ENCODE data around the gene PDS5B. TPM values are rescaled to one million over a fixed set of nuclear protein-coding genes. Genes with fewer than 3 reads are reported as not detected.

Gene PDS5B
- total RNA-seq, 1 donor from 2014 or later, result 49.6 TPM

DNA sequence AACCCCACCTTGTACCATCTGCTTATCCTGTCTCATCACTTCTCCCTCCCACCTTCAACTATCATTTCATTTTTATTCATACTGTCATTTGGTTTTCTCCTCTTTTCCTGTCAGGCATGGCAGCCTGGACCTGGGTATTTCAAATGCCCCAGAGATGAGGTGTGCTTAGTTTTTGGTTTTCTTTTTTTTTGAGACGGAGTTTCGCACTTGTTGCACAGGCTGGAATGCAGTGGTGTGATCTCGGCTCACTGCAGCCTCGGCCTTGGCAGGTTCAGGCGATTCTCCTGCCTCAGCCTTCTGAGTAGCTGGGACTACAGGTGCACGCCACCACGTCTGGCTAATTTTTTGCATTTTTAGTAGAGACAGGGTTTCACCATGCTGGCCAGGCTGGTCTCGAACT lies 5.8 kb downstream of the PDS5B start:
- no peak for DNase-seq
- intact Hi-C loops (cut with DNase I), result loop anchor here (10.0 kb wide), 1 partner anchor 53 kb away; no protein-coding TSS in a partner anchor
- no peak overlapping the region for H3K4me3 ChIP-seq
- no peak for ATAC-seq
- H3K27ac ChIP-seq, result no peak overlapping the region
- H3K9me3 ChIP-seq, result no peaks in the 10 kb centered on the region
- H3K36me3 ChIP-seq, result no peaks in the 10 kb centered on the region
- peaks cover 20% of the 10 kb centered on the region for H3K4me1 ChIP-seq
- TF ChIP-seq, protein P1, sequence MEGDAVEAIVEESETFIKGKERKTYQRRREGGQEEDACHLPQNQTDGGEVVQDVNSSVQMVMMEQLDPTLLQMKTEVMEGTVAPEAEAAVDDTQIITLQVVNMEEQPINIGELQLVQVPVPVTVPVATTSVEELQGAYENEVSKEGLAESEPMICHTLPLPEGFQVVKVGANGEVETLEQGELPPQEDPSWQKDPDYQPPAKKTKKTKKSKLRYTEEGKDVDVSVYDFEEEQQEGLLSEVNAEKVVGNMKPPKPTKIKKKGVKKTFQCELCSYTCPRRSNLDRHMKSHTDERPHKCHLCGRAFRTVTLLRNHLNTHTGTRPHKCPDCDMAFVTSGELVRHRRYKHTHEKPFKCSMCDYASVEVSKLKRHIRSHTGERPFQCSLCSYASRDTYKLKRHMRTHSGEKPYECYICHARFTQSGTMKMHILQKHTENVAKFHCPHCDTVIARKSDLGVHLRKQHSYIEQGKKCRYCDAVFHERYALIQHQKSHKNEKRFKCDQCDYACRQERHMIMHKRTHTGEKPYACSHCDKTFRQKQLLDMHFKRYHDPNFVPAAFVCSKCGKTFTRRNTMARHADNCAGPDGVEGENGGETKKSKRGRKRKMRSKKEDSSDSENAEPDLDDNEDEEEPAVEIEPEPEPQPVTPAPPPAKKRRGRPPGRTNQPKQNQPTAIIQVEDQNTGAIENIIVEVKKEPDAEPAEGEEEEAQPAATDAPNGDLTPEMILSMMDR (IDR thresholded peaks at IDR 0.05), result no peak
- H3K27me3 ChIP-seq, result no peaks in the 10 kb centered on the region

DNA sequence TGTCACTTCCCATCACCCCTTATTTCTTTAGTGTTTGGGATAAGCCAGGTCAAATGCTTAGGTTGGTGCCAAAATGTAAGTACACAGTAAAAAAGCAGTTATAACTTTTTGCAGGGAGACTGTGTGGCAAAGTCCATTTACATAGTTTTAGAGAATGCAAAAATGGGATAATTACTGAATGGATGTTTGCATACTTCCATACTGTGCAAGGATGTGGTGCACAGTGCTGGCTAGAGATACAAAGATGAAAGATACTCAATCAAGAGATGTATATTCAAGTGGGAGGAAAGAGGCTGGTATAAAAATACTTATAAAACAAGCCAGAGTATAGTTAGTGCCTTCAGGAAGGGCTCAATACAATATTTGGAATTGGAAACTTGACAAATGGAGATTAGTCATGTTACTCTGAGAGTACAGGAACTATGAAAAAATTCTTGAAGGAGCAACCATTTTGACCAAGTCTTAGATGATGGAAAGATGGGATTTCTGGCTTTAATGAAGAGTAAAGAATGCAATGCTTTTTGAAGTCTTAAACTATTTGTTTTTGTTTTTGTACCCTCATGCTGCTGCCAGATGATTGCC lies 8.0 kb downstream of the PDS5B start:
- ATAC-seq (no peak), DNase-seq (no peak)
- TF ChIP-seq, protein P1 (IDR thresholded peaks at IDR 0.05), result no peak
- Histone ChIP-seq H3K27ac (no peak overlapping the region), H3K9me3 (no peaks in the 10 kb centered on the region), H3K4me3 (no peak overlapping the region), H3K27me3 (no peaks in the 10 kb centered on the region), H3K36me3 (no peaks in the 10 kb centered on the region), H3K4me1 (peaks cover 11% of the 10 kb centered on the region)
- intact Hi-C loops (cut with DNase I), result loop anchor here (10.0 kb wide), 1 partner anchor 51 kb away; no protein-coding TSS in a partner anchor

DNA sequence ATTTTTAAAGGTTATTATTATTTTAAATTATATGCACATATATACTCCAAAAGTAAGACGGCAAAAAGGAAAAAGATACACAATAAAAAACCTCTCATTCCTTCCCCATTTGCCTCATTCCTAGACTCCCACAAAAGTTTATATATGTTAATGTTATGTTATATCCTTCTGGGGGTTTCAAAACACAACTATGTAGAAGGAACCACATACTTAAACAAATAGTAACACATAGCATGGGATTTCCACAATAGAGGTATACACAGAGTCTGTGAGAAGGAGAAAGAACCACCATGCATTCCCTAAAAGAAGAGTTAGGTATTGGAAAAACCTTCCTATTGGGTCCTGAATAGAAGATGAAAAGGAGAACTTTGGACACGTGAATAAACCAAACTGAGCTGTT lies 9.1 kb downstream of the PDS5B start:
- Histone ChIP-seq H3K4me3 (no peak overlapping the region), H3K36me3 (no peaks in the 10 kb centered on the region), H3K4me1 (peaks cover 3% of the 10 kb centered on the region), H3K27ac (no peak overlapping the region), H3K9me3 (no peaks in the 10 kb centered on the region), H3K27me3 (no peaks in the 10 kb centered on the region)
- intact Hi-C loops (cut with DNase I), result loop anchor here (10.0 kb wide), 1 partner anchor 49 kb away; no protein-coding TSS in a partner anchor
- ATAC-seq, result no peak
- TF ChIP-seq, protein P1 (IDR thresholded peaks at IDR 0.05), result no peak
- DNase-seq, result no peak

DNA sequence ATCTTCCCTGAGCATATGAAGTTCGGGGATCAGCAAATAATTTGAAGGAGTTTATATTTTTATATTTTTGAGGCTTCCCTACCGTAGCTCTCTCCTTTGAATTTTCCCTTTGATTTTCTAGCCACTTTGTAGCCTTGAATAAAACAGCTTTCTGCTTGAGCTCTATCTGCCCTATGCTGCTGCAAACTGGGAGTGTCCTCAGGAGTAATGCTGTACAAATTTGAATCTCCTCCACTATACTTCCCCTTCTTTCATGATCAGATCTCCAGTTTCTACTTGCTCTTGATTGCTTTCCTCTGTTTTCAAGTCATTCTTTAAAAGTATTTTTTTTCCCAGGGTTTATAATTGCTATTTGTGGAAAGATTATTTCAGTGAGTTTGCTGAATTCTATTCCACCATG lies 14.6 kb downstream of the PDS5B start:
- Histone ChIP-seq H3K27me3 (no peaks in the 10 kb centered on the region), H3K9me3 (no peaks in the 10 kb centered on the region), H3K4me1 (peaks cover 10% of the 10 kb centered on the region), H3K36me3 (no peaks in the 10 kb centered on the region), H3K4me3 (no peak overlapping the region), H3K27ac (no peak overlapping the region)
- TF ChIP-seq, protein P1 (IDR thresholded peaks at IDR 0.05), result no peak
- DNase-seq, result no peak
- no peak for ATAC-seq
- intact Hi-C loops (cut with DNase I), result no loop called here

DNA sequence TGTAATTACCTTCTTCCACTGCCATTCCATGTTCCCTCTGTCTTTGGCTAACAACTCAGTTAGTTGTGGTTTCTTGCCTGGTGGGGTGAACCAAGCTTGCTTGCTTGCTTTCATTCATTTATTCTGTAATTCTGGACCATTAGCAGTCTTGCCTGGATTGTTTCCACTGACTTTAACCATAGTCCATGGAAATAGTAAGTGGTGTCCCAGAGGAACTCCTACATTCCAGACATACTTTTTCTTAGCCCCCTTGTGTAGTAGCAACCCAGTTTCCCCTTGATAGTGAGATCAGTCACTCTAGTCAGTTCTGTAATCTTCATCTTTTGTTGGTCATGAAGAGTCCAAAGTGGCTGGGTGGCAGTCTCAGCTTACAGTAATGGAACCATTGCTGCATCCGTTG lies 23.2 kb downstream of the PDS5B start:
- H3K4me1 ChIP-seq, result no peaks in the 10 kb centered on the region
- ATAC-seq (no peak), DNase-seq (no peak)
- TF ChIP-seq, protein P1 (IDR thresholded peaks at IDR 0.05), result no peak
- no peaks in the 10 kb centered on the region for H3K27me3 ChIP-seq
- H3K4me3 ChIP-seq, result no peak overlapping the region
- H3K27ac ChIP-seq, result no peak overlapping the region
- no peaks in the 10 kb centered on the region for H3K9me3 ChIP-seq
- H3K36me3 ChIP-seq, result no peaks in the 10 kb centered on the region
- intact Hi-C loops (cut with DNase I), result no loop called here

DNA sequence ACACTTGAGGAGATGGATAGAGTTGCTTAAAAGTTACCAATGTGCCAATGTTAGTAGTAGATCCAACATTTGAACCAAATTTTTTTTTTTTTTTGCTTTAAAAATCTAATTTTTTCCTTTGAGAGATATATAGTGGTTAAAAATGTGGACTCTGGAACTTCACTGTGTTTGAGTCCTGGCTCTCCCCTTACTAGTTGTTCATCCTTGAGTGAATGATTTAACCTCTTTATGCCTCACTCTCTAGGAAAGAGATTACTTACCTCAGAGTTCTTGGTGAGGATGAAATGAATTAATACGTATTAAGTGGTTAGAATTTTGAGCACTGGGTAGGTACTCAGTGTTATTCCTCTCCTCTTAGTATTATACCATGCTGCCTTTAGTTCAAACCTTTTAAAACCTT lies 24.3 kb downstream of the PDS5B start:
- ATAC-seq (no peak), DNase-seq (no peak)
- H3K27ac ChIP-seq, result no peak overlapping the region
- no peak overlapping the region for H3K4me3 ChIP-seq
- H3K27me3 ChIP-seq, result no peaks in the 10 kb centered on the region
- TF ChIP-seq, protein P1 (IDR thresholded peaks at IDR 0.05), result no peak
- intact Hi-C loops (cut with DNase I), result no loop called here
- H3K9me3 ChIP-seq, result no peaks in the 10 kb centered on the region
- no peaks in the 10 kb centered on the region for H3K4me1 ChIP-seq
- no peaks in the 10 kb centered on the region for H3K36me3 ChIP-seq

Measured in upper lobe of right lung (tissue), 1 donor.